Measurements from ENCODE around the gene ACO1. TPM values are rescaled to one million over a fixed set of nuclear protein-coding genes. Genes with fewer than 3 reads are reported as not detected.

Gene ACO1
- total and polyA plus RNA-seq, 4 donors, result 12.5 to 47.1 (median 21.9) TPM

DNA sequence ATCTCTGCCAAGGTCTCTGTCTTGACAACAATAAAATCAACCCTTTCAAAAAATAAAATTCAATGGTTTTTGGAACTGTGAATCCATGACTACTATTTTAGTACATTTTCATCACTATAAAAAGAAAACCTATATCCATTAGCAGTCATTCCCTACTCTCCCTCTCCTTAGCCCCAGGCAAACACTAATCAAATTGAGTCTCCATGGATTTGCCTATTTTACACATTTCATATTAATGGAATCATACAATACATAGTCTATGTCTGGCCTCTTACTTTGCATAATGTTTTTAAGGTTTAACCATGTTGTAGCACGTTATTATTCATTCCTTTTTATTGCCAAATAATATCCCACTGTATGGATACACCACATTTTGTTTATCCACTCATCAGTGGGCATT lies 117.4 kb downstream of the ACO1 start:
- Histone ChIP-seq H3K4me1 (ENCODE audit: control insufficient read depth in 5 of 5, insufficient read depth in 5 of 5, low read length in 5 of 5) (no peaks in the 10 kb centered on the region), H3K9me3 (ENCODE audit: control insufficient read depth in 4 of 4, insufficient read depth in 3 of 4, low read length in 3 of 4) (no peaks in the 10 kb centered on the region), H3K4me3 (no peak overlapping the region), H3K9ac (ENCODE audit: insufficient read depth in 1 of 2, low read length in 2 of 2) (no peak overlapping the region), H3K36me3 (ENCODE audit: control insufficient read depth in 4 of 4, insufficient read depth in 4 of 4, low read length in 4 of 4) (peaks cover 0 to 8% (median 3%) of the 10 kb centered on the region in 4 donors), H3K27ac (ENCODE audit: low read depth in 1 of 2, low read length in 1 of 2) (no peak overlapping the region), H3K27me3 (ENCODE audit: control insufficient read depth in 3 of 3, insufficient read depth in 3 of 3, low read length in 2 of 3) (no peaks in the 10 kb centered on the region)
- ATAC-seq (ENCODE audit: insufficient read depth, low FRiP score) (no peak), DNase-seq (no peak)
- TF ChIP-seq, protein P1, sequence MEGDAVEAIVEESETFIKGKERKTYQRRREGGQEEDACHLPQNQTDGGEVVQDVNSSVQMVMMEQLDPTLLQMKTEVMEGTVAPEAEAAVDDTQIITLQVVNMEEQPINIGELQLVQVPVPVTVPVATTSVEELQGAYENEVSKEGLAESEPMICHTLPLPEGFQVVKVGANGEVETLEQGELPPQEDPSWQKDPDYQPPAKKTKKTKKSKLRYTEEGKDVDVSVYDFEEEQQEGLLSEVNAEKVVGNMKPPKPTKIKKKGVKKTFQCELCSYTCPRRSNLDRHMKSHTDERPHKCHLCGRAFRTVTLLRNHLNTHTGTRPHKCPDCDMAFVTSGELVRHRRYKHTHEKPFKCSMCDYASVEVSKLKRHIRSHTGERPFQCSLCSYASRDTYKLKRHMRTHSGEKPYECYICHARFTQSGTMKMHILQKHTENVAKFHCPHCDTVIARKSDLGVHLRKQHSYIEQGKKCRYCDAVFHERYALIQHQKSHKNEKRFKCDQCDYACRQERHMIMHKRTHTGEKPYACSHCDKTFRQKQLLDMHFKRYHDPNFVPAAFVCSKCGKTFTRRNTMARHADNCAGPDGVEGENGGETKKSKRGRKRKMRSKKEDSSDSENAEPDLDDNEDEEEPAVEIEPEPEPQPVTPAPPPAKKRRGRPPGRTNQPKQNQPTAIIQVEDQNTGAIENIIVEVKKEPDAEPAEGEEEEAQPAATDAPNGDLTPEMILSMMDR (IDR thresholded peaks at IDR 0.05; ENCODE audit: control extremely low read depth, extremely low read depth), result no peak
- WGBS, 2 donors, result 92 to 94% methylated on average over 1 of the region's 1 CpG

DNA sequence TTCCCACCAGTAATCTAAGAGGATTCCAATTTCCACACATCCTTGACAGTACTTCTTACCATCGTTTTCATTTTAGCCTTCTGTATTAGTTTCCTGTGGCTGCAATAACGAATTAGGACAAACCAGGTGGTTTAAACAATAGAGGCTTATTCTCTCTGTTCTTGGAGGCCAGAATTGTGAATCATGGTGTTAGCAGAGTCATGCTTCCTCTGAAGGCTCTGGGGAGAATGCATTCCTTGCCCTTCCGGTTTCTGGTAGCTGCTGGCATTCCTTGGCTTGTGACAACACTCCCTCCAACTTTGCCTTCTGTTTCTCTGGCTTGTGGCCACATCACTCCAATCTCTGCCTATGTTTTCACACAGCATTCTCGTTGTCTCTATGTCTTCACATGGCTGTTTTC lies 118.0 kb downstream of the ACO1 start:
- Histone ChIP-seq H3K27ac (ENCODE audit: low read depth in 1 of 2, low read length in 1 of 2) (no peak overlapping the region), H3K4me1 (ENCODE audit: control insufficient read depth in 5 of 5, insufficient read depth in 5 of 5, low read length in 5 of 5) (no peaks in the 10 kb centered on the region), H3K4me3 (no peak overlapping the region), H3K9ac (ENCODE audit: insufficient read depth in 1 of 2, low read length in 2 of 2) (no peak overlapping the region), H3K36me3 (ENCODE audit: control insufficient read depth in 4 of 4, insufficient read depth in 4 of 4, low read length in 4 of 4) (peaks cover 0 to 8% (median 3%) of the 10 kb centered on the region in 4 donors), H3K9me3 (ENCODE audit: control insufficient read depth in 4 of 4, insufficient read depth in 3 of 4, low read length in 3 of 4) (no peaks in the 10 kb centered on the region), H3K27me3 (ENCODE audit: control insufficient read depth in 3 of 3, insufficient read depth in 3 of 3, low read length in 2 of 3) (no peaks in the 10 kb centered on the region)
- WGBS, 2 donors, result 76 to 80% methylated on average over 4 of the region's 4 CpGs
- no peak for ATAC-seq (ENCODE audit: insufficient read depth, low FRiP score)
- no peak for DNase-seq
- TF ChIP-seq, protein P1 (IDR thresholded peaks at IDR 0.05; ENCODE audit: control extremely low read depth, extremely low read depth), result no peak

DNA sequence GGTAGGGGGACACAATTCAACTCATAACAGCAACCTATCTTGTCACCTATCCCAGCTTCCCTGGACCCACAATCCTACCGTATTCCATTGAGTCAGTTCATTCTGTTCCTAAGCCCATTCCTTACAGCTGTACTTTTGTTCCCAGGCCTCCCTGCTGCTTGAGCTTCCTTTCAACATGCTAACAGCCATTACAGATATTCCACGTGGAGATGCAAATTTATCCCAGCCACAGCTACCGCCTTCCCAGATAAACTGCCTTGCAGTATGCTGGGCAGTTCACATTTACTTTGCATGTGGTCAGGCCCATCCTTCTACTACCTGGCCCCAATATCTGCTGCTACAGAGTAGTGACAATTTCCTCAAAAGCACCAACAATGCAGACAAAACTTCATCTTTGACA lies 118.6 kb downstream of the ACO1 start:
- DNase-seq, result no peak
- peaks cover 0 to 6% (median 2%) of the 10 kb centered on the region in 4 donors for H3K36me3 ChIP-seq (ENCODE audit: control insufficient read depth in 4 of 4, insufficient read depth in 4 of 4, low read length in 4 of 4)
- no peak overlapping the region for H3K9ac ChIP-seq (ENCODE audit: insufficient read depth in 1 of 2, low read length in 2 of 2)
- H3K27me3 ChIP-seq (ENCODE audit: control insufficient read depth in 3 of 3, insufficient read depth in 3 of 3, low read length in 2 of 3), result no peaks in the 10 kb centered on the region
- 93 to 98% methylated on average over 3 of the region's 3 CpGs for WGBS, 2 donors
- no peak overlapping the region for H3K27ac ChIP-seq (ENCODE audit: low read depth in 1 of 2, low read length in 1 of 2)
- no peaks in the 10 kb centered on the region for H3K4me1 ChIP-seq (ENCODE audit: control insufficient read depth in 5 of 5, insufficient read depth in 5 of 5, low read length in 5 of 5)
- no peak for ATAC-seq (ENCODE audit: insufficient read depth, low FRiP score)
- H3K4me3 ChIP-seq, result no peak overlapping the region
- H3K9me3 ChIP-seq (ENCODE audit: control insufficient read depth in 4 of 4, insufficient read depth in 3 of 4, low read length in 3 of 4), result no peaks in the 10 kb centered on the region
- TF ChIP-seq, protein P1 (IDR thresholded peaks at IDR 0.05; ENCODE audit: control extremely low read depth, extremely low read depth), result no peak

Other genes starting within 250 kb of the ACO1 start
- gene RIGI, start 141.6 kb downstream of the ACO1 start, total RNA-seq, result 10 to 100 TPM in 1 of 2 donors, 1 to 10 TPM in 1; 8.5 to 17.9 TPM
- 1 to 10 TPM; 4.8 to 9.2 TPM for gene RIGI, start 141.6 kb downstream of the ACO1 start, polyA plus RNA-seq
- gene SMIM27, start 167.7 kb downstream of the ACO1 start, total RNA-seq, result 10 to 100 TPM in 1 of 2 donors, 1 to 10 TPM in 1; 7.7 to 12.1 TPM
- 10 to 100 TPM in 1 of 2 donors, 1 to 10 TPM in 1; 5.3 to 13.5 TPM for gene SMIM27, start 167.7 kb downstream of the ACO1 start, polyA plus RNA-seq
- 10 to 100 TPM; 11.3 to 31.4 TPM for gene TOPORS, start 167.9 kb downstream of the ACO1 start, total RNA-seq
- 1 to 10 TPM; 6.3 to 7.1 TPM for gene TOPORS, start 167.9 kb downstream of the ACO1 start, polyA plus RNA-seq
- gene NDUFB6, start 188.5 kb downstream of the ACO1 start, total RNA-seq, result 10 to 100 TPM; 40.6 to 48.6 TPM
- gene NDUFB6, start 188.5 kb downstream of the ACO1 start, polyA plus RNA-seq, result 10 to 100 TPM; 34.4 to 43.9 TPM

All from lung (tissue), 12 donors.